NCI-H2081 treated with DMSO at 0.1 percent for 48 hours (cell line): ENCODE data around the gene SLC37A4.
"Not testable (repeated sequence)": the region's sequence is repeated elsewhere in the genome, so short reads cannot be mapped to it uniquely, and the experiment has no call there.

Source experiments
- DNase-seq: peaks from one replicate; lab custom pipeline; 2025; lab: John Stamatoyannopoulos, UW

SLC37A4 gene

DNA sequence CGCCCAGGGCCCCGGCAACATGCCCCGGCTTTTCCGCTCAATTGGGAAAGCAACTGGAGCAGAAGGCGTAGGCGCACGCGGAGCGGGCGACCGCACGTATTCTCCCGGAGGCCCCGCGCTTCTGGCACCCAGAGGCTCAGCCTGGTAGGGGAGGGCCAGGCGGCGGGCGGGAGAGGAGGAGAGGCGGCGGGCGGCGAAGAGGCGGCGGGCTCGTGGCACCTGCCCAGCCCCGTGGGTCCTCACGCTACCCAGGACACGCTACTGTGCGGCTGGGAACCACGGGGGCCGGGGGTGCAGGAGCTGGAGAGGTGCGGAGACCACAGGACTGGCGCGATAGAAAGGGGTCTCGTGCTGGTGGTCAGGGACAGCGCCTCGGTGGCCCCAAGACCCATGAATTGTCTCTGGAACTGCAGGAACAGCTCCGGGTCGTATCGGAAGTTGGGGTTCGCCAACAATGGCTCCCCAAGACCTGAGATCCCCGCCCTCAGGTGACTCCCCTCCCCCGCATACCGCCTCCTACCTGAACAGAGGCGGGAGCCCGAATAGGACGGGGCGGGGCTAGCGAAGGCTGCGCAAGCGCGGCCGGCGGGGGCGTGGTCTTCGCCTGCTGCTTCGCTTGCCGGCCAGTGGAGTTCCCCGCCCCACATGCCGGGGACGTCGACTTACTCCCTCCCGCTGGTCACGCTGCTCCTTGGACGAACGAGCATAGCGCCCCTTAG, at the start of gene SLC37A4:
TSS of gene SLC37A4 (minus strand) at position 549 of the 719 bp plus-strand sequence.
- DNase-seq = peak; percentile 91

GRCh38 chr11:119078675-119079420, 48.2 kb upstream of the SLC37A4 start:
- no peak for DNase-seq

DNA sequence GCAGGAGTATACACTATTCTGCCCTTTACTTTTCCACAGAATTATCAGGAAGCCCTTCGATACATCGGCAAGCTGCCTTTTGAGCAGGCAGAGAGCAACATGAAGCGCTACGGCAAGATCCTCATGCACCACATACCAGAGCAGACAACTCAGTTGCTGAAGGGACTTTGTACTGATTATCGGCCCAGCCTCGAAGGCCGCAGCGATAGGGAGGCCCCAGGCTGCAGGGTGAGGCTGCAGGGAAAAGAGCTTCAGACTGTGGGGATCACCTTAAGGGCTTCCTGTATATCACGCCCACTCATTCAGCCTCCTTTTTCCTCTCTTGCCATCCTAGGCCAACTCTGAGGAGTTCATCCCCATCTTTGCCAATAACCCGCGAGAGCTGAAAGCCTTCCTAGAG, 47.2 kb upstream of the SLC37A4 start:
- no peak for DNase-seq

DNA sequence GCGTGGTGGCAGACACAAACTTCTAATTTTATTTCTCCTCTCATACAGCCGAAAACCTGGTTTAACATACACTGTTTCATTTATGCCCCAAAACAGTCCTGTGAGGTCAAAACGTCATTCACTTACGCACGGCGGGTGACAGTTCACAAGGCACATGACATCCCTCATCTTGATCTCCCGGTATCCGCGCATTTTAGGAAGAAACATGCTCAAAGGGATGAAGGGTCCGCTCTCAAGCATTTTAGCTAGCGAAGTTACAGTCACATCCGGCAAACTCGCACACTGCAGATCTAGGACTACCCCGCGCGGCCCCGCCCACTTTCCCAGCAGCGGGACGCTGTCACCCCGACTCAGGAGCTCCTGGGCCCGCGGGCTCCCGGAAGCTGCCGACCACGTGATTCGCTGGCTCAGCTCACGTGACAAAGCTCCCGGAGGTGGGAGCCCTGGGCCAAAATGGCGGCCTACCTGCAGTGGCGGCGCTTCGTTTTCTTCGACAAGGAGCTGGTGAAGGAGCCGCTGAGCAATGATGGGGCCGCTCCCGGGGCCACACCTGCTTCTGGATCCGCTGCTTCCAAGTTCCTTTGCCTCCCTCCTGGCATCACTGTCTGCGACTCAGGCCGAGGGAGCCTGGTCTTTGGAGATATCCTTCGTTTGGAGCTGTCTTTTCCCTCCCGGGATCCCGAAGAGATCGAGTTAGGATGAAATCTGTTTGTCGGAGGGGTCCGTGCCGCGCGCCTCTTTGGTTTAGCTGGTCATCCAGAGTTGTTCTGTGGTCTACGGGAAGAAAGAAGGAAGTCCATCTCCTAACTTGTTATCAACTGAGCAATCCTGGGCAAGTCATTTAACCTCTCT, 36.9 kb upstream of the SLC37A4 start, which contains the start of gene VPS11:
TSS of gene VPS11 (plus strand) at position 448 of the 852 bp plus-strand sequence. CDS start at position 454, 6 bp downstream.
- peak; percentile 78 for DNase-seq

GRCh38 chr11:119065369-119065768, 34.7 kb upstream of the SLC37A4 start:
- no peak for DNase-seq

GRCh38 chr11:119062779-119063178, 32.1 kb upstream of the SLC37A4 start:
- DNase-seq = no peak

DNA sequence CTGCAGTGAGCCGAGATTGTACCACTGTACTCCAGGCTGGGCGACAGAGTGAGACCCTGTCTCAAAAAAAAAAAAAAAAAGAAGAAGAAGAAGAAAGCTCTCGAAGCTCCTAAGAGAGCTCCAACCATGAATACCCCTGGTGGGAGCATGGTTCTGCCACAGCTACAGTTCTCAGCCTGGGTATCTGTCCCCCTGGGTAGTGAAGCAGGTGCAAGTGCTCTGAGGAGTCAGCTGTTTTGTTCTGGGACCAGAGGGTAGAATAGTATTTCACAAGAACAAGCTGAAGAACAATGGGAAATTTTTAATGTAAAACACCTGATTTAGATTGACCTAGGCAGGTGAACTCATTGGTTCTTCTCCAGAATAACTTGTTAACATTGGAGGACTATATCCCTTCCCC, 30.6 kb upstream of the SLC37A4 start:
- no peak for DNase-seq

GRCh38 chr11:119059128-119059527, 28.5 kb upstream of the SLC37A4 start:
- DNase-seq = not testable (repeated sequence)

DNA sequence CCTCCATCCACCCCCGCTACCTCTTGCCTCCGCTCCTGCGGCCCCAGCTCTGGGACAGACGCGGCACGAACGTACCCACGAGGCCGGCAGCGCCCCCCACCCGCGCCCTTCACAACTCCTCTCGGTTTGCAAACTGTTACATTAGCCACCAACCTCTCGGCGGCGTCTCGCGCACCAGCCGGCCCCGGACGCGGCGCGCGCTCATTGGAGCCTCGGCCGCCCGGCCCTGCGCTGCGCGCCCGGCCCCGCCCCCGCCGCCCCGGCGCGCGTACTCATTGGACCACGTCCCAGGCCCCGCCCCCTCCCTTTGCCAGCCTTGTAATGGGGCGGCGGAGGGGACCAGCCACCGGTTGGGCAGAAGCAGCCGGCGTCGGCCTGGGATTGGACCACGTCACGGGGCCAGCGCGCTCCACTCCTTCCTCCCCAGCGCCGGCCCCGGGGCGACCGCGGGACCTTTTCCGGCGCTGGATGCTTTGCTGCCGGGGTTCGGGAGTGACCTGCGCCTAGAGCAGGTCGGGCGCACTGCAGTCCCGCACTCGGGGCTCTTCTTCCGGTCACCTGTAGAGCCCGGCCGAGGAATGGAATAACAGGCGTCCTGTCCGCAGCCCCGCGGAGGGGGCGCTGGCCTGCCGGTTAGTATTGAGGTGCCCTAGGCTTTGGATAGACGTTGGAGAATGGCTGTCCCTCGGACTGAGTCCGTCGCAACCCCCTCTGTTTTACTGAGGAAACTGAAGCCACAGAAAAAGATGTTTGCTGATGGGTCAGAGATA, 26.5 kb upstream of the SLC37A4 start, which contains the start of gene HYOU1:
TSS of gene HYOU1 (minus strand) at position 206 of the 770 bp plus-strand sequence. CDS start 1,045 bp downstream, outside the sequence.
- DNase-seq = peak; percentile 80

DNA sequence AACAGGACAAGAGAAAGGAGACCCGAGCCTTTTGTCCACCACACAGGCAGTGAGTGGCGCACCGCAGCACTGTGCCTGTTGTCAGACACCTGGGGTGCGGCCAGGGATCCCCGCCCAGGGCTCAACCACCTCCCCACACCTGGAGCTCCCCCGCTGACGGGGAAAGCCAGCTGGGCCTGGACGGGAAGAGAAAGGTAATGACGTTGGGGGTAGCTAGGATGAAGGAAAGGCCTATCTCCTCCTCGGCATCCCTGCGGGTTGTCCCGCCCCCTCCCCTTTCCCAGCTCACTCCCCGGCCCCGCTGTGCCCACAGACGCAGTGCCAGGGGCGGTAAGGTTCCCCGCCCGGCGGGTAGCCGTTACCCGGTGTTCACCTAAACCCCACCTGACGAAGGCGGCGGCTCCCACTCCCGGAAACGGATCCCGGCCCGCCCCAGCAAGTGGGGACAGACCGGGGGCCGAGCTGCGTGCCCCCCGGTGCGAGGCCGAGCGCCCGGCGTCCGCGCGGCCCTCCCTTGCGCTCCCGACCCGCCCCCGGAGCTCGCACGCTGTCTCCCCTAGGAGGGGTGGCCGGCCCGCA, 25.8 kb upstream of the SLC37A4 start:
- DNase-seq = no peak

DNA sequence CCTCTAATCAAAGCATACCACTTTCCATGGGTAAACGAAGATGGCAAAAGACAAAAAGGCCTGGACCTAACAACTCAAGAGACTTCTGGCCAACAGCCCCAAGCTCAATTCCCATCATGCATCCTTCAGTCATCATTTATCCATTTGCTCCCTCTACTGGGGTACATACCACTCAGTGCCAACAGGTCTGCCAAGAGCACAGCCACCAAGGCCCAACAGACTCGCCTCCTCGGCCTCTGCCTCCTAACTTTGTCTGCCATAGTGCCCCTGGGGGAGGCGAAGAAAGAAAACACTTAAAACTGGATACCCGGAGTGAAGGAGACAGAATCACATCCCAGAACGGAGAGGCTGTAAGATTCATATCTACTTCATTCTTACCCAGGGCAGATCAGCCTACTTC, 25.2 kb upstream of the SLC37A4 start:
- DNase-seq = no peak

DNA sequence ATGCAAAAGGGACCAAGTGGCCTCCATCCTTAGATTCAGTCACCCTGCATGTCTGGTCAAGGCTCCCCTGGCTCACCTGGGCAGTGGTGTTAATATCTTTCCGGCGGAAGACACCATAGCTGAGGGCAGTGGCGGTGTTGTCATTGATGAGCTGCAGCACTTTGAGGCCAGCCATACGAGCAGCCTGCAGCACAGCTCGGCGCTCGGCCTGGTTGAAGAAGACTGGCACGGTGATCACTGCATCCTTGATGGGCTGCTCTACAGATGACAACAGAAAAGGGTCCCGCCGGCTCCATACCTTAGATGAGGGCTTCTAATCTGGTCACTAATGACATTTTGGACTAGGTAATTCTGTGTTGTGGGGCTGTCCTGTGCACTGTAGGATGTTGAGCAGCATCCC, 23.7 kb upstream of the SLC37A4 start:
- no peak for DNase-seq

DNA sequence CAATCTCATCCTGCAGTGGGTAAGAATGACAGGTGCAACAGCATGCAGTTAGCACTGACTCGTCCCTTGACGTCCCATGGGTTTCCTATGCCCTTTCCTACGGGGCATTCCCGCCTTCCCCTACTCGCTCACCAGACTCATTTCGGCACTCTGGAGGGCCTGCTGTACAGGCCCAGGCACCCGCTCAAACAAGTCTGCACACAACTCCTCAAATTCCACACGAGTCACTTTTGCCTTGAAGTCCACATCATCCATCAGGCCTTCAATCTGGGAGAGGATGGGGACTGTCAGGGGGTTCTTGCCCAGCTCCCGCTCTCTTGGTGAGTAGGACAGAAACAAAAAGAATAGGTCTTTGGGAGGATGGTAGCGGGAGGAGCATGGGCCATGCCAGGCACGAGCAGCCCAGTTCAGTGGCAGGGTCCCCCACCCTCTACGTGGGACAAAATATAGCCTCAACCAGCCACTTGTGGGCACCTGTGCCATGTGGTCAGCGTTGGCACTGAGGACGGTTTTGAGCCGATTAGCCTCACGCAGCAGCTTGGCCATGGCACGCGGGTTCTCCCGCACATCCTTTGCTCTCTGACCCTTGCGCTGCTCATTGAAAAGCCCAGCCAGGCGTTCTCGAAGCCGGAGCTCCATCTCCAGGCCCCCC, 21.6 kb upstream of the SLC37A4 start:
- DNase-seq = no peak

DNA sequence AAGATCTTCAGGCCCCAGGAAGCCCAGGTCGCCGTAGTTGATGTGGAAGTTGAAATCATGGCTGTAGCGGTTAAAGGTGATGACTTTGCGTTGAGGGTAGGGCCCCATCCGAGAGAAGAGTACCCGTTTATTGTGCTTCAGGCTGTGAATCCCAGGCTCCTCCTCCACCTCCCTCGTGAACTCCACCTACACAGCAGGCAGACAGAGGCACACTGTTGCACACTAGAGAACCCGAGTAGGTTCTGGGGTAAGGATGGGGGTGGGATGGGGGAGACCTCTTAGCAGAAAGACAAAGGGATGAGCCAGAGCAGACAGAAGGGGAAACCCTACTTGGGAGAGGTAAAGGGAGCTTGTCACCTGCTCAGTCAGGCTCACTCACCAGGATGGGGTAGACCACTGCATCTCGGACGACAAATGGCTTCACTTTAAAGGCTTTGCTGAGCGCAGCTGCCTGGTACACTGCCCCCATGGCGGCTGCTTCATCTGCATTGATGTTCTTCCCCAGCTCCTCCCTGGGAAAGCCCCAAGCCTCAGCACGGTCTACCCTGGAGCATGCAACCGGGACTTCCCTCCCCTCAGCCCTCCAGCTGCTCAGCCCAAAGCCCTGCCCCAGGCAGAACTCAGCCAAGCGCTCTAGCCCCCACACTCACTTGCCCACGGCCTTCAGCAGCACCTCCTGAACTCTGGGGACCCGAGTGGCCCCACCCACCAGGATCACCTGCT, 20.9 kb upstream of the SLC37A4 start:
- no peak for DNase-seq

- no peak for DNase-seq
Measured at GRCh38 chr11:119049081-119049480, 18.4 kb upstream of the SLC37A4 start.

DNA sequence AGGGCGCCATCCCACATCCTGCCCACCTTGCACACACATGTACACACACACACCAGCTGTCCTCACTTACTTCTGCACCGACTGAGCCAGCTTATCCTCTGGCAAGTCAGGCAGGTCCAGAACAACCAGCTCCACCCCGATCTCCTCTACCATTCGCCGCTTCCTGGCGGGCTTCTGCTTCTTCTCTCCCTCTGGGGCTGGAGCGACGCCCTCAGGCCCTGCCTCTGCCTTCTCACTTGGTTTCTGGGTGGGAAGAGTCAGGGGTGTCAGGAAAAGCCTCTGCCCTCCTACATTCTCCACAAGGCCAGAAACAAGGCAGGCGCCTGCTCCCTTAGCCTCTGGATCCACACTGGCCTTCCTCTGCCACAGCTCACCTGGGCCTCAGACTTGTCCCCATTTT, 18.0 kb upstream of the SLC37A4 start:
- DNase-seq = no peak

DNA sequence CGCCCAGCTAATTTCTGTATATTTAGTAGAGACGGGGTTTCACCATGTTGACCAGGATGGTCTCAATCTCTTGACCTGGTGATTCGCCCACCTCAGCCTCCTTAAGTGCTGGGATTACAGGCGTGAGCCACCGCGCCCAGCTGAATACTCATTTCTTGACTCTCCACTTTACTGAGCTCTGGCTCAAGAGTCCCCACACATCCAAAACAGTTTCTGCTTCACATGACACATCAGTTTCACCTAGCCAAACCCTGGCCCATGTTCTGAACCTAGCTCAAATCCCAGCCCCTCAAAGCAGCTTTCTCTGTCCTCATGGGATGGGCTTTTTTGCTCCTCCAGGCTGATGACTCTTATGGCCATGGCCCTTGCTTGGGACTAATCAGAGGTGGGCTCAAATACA, 16.5 kb upstream of the SLC37A4 start:
- DNase-seq = no peak

DNA sequence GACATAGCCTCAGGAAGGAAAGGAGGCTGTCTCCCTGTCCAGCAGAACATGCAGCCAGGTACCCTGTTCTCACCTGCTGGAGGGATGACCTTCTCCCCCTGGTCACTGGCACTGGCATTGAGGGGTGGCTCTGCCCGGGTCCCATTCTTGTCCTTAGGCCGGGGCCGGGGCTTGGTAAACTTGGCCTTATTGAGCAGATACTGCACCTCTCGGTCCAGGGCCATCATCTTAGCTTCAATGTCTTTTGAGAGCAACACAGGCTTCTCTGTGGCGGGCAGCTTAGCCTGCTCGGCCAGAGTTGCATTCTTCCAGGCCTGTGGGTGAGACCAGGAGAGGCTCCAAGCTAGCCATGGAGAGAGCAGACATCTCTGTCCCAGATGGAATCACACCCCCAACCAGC, 15.8 kb upstream of the SLC37A4 start:
- DNase-seq = no peak

DNA sequence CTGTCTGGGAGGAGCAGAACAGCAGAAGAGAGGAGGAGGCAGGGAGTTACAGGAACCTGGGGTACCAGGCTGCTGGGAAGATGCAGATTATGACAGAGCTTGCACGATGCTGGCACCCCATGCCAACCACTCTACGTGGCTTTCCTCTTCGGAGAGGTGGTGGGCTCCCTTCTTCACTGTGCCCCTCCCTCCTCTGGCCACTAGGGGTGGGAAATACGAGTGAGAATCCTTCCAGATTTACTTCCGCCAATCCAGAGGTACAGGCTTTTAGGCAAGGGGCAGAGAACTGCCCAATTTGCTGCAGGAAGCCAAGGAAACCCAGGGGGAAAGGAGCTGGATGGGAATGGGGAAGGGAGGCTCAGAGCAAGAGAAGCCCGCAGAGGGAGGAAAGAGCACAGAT, 14.0 kb upstream of the SLC37A4 start:
- no peak for DNase-seq

- DNase-seq = no peak
Measured at GRCh38 chr11:119042927-119043326, 12.2 kb upstream of the SLC37A4 start.
